Right cardiac atrium (tissue), 5 donors: Measurements from ENCODE around the gene CLDN18. TPM values are rescaled to one million over a fixed set of nuclear protein-coding genes. Genes with fewer than 3 reads are reported as not detected.

Experiments
- ATAC-seq, 2 donors: fragments of 200-7000 bp; cut with Tn5 transposase; one replicate each; pipeline versions ENCODE4 v1.8.0 to v1.9.1; 2020; ENCODE audit warnings: moderate library complexity in 2 of 2, mild to moderate bottlenecking in 1 of 2
- DNase-seq, 3 donors: peaks; one replicate each; pipeline ENCODE4 v3.0.0-alpha.2; 2020
- H3K27ac ChIP-seq: one replicate; pipeline ENCODE4 v1.5.1; 2013; ENCODE audit warnings: mild to moderate bottlenecking, low read length, control low read depth, moderate library complexity
- H3K27me3 ChIP-seq: one replicate; pipeline ENCODE4 v1.6.1; 2013; ENCODE audit not compliant: control insufficient read depth, insufficient read depth
- H3K4me1 ChIP-seq: one replicate; pipeline ENCODE4 v1.6.1; 2013; ENCODE audit warnings: low read length; ENCODE audit not compliant: control insufficient read depth, insufficient read depth
- H3K4me3 ChIP-seq: one replicate; pipeline ENCODE4 v1.5.1; 2013; ENCODE audit warnings: low read length, control low read depth
- H3K9me3 ChIP-seq: one replicate; pipeline ENCODE4 v1.6.1; 2013; ENCODE audit warnings: low read length; ENCODE audit not compliant: control insufficient read depth
- WGBS: extraction: QIAGEN DNeasy Blood & Tissue Kit; methylation state at CpG from one replicate; pipeline ENCODE4 v1.1.7; 2013; 5-methylcytosine and 5-hydroxymethylcytosine counted together
- intact Hi-C, 4 donors: fragments of 100-400 bp; cut with DNase I; formaldehyde crosslinking; loops; one replicate each; pipeline versions ENCODE4 v1.11.0 to v1.14.0; 2022 to 2023
- long read RNA-seq, 4 donors: library from polyadenylated mRNA; unstranded; transcript quantifications; one replicate each; pipeline ENCODE4 v2.0.0, GENCODE V29; 2020 to 2021
- polyA plus RNA-seq: library from polyadenylated mRNA; stranded (reverse); fragments of 200-250 nt; gene quantifications from one replicate; pipeline ENCODE4 v1.2.3, GENCODE V29; 2013
- total RNA-seq, 4 donors: library from RNA; stranded (reverse); fragmentation: NEBNext Ultra II Directional; extraction: Animal tissue kit (Norgen Biotek cat#: 25700); gene quantifications; one replicate each; pipeline ENCODE4 v1.2.1, GENCODE V29; 2021
- donor health status: healthy with polysubstance abuse.
- donor health status: DM: no; HTN: yes; CAD: no.
- donor health status: DM: no; HTN: no; CAD: no.
- donor health status: DM: no; HTN: yes; CAD: no; lungs with severe emphysema.
- donor health status: DM: yes; HTN: yes; CAD: no.

The CLDN18 gene
- total RNA-seq (1 to 10 TPM in 1 of 4 donors, under 1 TPM in 2, not detected in 1; 0.26 to 1.2 (median 0.37) TPM), polyA plus RNA-seq (0.84 TPM)
- long read RNA-seq, donor 1, result 0 reads
- long read RNA-seq, donor 2, partial matches to known transcripts, result 0 of 1 reads
- long read RNA-seq, donor 2, other reads (novel, unspliced or antisense), result 0 of 1 reads
- long read RNA-seq, donor 3, transcript CLDN18-201 (5 exons, 3,520 nt), result major isoform, 6 of 6 reads
- long read RNA-seq, donor 3, partial matches to known transcripts, result 0 of 6 reads
- long read RNA-seq, donor 3, other reads (novel, unspliced or antisense), result 0 of 6 reads
- long read RNA-seq, donor 4, result 0 reads

DNA sequence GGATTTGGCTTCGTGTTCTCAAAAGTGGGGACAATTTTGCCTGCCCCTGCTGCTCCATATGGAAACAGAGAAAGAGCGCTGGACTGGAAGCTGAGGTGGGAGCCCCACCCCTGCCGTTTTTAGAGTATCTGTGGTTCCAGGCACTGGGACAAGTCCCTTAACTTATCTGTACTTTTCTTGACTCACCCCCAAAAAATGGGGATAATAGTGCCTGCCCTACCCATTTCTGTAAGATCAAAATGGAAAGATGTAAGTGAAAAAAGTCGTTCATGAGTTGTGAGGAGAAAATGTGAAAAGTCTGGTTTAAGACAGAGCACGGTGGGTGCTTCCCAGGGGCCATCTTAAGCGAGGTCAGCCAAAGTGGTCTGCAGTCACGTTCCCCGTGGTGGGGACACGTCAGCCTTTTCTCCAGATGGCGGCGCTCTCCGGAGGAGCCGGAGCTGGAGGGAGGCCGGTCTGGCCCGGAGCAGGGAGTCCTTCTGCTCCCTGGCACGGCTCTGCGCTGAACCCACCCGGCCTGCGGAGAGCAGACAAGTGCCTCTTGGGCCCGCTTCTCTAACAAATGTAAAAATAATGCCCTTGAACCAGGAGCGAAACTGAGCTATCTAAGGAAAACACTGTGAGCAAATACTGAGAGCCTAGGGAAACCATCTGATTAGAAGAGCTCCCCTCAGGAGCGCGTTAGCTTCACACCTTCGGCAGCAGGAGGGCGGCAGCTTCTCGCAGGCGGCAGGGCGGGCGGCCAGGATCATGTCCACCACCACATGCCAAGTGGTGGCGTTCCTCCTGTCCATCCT, at the start of gene CLDN18:
TSS of gene CLDN18 (plus strand) at position 690 of the 797 bp plus-strand sequence. CDS start at position 751, 61 bp downstream.
- 65% methylated on average over 30 of the region's 30 CpGs for WGBS
- H3K27me3 ChIP-seq, result no peaks in the 10 kb centered on the region
- intact Hi-C loops, result no loop called here
- DNase-seq (peak in 2 of 3 donors; percentile 47 to 48), ATAC-seq (peak in 1 of 2 donors; percentile 32)
- no peak within 1 kb of the TSS for H3K4me3 ChIP-seq
- H3K27ac ChIP-seq, result no peak within 1 kb of the TSS
- peaks cover 2% of the 10 kb centered on the region for H3K9me3 ChIP-seq
- no peaks in the 10 kb centered on the region for H3K4me1 ChIP-seq

DNA sequence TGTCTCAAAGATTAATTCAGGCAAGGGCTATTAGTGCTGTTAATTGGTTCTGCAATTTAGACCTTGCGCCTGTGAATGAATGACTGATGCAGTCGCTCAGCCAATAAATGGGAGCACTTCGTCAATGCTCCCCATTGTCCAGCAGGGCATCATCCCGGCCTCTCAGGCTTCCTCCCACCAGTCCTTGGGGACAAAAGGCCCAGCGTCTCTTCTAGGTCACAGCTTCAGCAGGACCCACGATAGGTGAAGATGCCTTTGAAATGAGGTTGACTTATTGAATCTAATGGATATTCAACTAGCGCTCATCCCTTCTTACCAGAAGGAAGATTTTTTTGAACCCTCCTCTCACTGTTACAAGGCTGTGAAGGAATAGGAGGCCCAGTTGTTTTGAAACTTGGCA, 47.7 kb upstream of the CLDN18 start:
- Histone ChIP-seq H3K27me3 (no peaks in the 10 kb centered on the region), H3K4me1 (no peaks in the 10 kb centered on the region), H3K9me3 (no peaks in the 10 kb centered on the region), H3K27ac (no peak overlapping the region), H3K4me3 (no peak overlapping the region)
- WGBS, result 87% methylated on average over 7 of the region's 7 CpGs
- intact Hi-C loops, result no loop called here
- ATAC-seq (no peak), DNase-seq (no peak)

DNA sequence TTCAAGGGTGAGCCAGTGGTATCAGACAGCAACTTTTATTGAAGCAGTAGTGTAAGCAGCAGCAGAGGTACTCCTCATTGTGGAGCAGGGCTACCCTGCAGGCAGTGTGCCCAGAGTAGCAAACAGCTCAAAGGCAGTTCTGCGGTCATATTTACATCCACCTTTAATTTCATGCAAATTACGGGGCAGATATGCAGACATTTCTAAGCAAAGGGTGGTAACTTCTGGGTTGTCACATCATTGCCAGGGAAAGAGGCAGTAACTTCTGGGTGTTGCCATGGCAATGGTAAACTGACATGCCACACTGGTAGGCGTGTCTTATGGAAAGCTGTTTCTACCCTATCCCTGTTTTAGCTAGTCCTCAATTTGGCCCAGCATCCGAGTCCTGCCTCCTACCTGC, 46.5 kb upstream of the CLDN18 start:
- Histone ChIP-seq H3K4me1 (no peaks in the 10 kb centered on the region), H3K27me3 (no peaks in the 10 kb centered on the region), H3K4me3 (no peak overlapping the region), H3K27ac (no peak overlapping the region), H3K9me3 (no peaks in the 10 kb centered on the region)
- intact Hi-C loops, result no loop called here
- DNase-seq (no peak), ATAC-seq (no peak)
- 87% methylated on average over 4 of the region's 4 CpGs for WGBS

DNA sequence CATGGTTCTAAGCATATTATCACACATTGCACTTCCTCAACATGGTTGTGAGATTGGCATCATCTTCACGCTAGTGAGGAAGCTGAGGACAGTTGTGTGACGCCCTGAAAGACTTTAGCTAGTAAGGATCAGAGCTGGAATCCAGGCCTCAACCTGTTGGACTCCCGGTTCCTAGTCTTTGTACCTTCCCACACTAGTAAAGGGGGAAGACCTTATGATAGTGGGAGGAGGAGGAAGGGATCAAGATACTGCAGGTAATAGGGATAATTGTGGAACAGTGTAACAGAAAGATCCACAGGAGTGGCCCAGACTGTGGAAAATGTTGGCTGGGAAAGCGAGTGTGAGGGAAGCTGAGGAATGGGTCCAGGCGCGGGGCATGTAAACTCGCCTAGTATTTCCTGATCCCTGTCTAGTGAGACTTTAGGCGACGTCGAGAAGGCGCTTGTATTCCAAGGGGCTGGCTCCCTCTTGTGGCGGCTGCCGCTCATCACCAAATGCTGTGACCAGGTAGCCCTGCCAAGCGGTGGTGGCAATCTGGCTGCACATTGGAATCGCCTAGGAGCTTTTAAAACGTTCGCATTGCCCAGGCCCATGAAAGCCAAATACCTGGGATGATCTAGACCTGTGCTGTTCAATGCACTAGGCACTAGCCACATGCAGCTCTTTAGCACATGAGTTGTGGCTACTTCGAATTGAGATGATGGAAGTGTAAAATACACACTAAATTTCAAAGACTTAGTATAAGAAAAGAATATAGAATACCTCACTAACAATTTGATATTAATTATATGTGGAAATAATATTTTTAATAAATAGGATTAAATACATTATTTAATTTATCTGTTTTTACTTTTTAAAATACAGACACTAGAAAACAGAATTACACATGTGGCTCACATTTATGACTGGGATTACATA, 38.8 kb upstream of the CLDN18 start:
- DNase-seq, result peak; percentile 72 to 91 (median 89)
- H3K4me1 ChIP-seq, result no peaks in the 10 kb centered on the region
- H3K27ac ChIP-seq, result no peak overlapping the region
- intact Hi-C loops, result loop anchor here in 1 of 4 donors (10.0 kb wide), 1 partner anchor 866 kb away; no protein-coding TSS in a partner anchor
- peak; percentile 88 to 89 for ATAC-seq
- H3K27me3 ChIP-seq, result no peaks in the 10 kb centered on the region
- H3K9me3 ChIP-seq, result no peaks in the 10 kb centered on the region
- H3K4me3 ChIP-seq, result no peak overlapping the region
- 16% methylated on average over 18 of the region's 18 CpGs for WGBS

DNA sequence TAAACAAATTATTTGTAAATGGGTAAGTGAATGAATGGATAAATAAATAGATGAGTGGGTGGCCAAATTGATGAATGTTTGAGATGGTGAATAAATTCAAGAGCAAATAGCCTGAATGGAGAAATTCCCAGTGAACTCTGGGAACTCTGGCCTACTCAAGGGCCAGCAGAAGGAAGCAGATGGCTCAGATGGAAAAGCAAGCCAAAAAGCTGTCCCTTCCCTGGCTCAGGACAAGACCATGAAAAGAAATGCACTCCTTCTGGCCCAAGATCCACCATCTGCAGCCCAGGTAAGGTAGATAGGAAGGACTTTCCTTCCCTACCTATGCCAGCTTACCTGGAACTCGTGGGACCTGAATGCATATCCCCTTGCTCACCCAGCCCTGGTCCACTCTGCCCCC, 37.6 kb upstream of the CLDN18 start:
- DNase-seq (no peak), ATAC-seq (no peak)
- 74% methylated on average over 1 of the region's 1 CpG for WGBS
- Histone ChIP-seq H3K27me3 (no peaks in the 10 kb centered on the region), H3K27ac (no peak overlapping the region), H3K4me3 (no peak overlapping the region), H3K9me3 (no peaks in the 10 kb centered on the region), H3K4me1 (no peaks in the 10 kb centered on the region)
- intact Hi-C loops, result loop anchor here in 1 of 4 donors (10.0 kb wide), 1 partner anchor 868 kb away; no protein-coding TSS in a partner anchor

DNA sequence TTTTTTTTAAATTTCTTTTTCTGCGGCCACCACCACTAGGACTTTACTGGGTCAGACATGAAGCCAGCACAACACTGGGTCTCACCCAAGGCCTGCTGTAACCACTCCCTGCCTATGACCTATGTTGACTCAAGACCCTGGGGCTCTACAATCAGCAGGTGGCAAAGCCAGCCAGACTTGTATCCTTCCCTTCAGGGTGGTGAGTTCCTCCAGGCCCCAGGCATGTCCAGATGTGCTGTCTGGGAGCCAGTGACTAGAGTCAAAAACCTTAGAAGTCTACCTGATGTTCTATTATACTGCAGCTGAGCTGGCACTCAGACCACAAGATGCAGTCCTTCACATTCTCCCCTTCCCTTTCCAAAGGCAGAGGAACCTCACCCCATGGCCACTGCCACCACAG, 31.6 kb upstream of the CLDN18 start:
- Histone ChIP-seq H3K27me3 (no peaks in the 10 kb centered on the region), H3K9me3 (no peaks in the 10 kb centered on the region), H3K4me3 (no peak overlapping the region), H3K27ac (no peak overlapping the region), H3K4me1 (no peaks in the 10 kb centered on the region)
- DNase-seq (no peak), ATAC-seq (no peak)
- intact Hi-C loops, result loop anchor here in 1 of 4 donors (10.0 kb wide), 1 partner anchor 874 kb away; no protein-coding TSS in a partner anchor
- WGBS, result 93% methylated on average over 1 of the region's 1 CpG

DNA sequence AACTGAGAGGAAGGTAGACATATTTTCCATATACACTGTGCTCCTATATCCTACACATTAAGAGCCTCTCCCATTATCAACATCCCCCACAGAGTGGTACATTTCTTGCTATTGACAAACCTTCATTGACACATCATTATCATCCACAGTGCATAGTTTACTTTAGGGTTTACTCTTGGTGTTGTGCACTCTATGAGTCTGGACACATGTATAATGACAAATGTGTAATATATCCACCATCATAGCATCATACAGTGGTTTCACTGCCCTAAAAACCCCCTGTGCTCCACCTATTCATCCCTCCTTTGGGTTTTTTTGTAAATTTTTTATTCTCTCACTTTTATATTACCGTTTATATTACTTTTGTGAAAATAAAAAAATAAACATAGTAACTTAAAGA, 22.2 kb upstream of the CLDN18 start:
- Histone ChIP-seq H3K27me3 (no peaks in the 10 kb centered on the region), H3K4me1 (no peaks in the 10 kb centered on the region), H3K27ac (no peak overlapping the region), H3K9me3 (no peaks in the 10 kb centered on the region), H3K4me3 (no peak overlapping the region)
- WGBS, result 26% methylated on average over 1 of the region's 1 CpG
- intact Hi-C loops, result no loop called here
- no peak for ATAC-seq
- no peak for DNase-seq

DNA sequence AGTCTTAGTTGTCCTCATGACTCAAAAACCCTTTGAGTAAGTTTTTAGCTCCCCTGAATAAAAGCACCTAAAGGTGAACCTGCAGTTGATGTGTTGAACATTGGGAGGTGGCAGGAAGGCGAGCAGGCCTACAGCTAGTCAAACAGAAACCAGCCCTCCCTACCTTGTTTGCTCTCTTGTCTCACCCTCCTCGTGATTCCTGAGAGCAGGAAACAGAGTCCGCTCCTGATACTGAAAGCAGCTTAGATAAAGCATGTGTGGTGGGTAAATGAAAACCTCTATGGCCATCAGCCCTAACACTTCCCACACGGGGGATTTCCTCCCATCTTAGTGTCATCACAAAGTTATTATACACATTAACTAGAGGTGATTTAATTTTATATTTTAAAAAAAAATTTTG, 21.8 kb upstream of the CLDN18 start:
- WGBS, result 54% methylated on average over 4 of the region's 4 CpGs
- Histone ChIP-seq H3K27me3 (no peaks in the 10 kb centered on the region), H3K4me1 (no peaks in the 10 kb centered on the region), H3K4me3 (no peak overlapping the region), H3K27ac (no peak overlapping the region), H3K9me3 (no peaks in the 10 kb centered on the region)
- no peak for DNase-seq
- intact Hi-C loops, result no loop called here
- no peak for ATAC-seq

DNA sequence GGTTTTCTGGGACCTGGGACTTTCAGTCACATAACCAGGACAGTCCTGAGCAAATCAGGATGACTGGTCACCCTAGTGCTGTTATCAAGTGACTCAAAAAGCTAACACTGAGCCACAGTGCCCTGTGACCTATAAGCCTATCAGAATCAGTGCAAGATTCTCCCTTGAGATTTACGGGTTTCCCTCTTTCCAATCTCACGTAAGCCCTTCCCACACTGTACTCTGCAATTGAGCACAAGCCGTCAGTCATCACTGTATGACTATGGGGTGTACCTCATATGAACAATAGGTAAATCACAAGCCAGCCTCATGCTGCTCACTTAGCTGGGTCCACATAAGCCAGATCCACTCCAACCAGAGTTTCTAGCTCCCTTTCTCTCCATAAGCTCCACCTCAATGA, 21.0 kb upstream of the CLDN18 start:
- intact Hi-C loops, result no loop called here
- H3K9me3 ChIP-seq, result no peaks in the 10 kb centered on the region
- WGBS, result 57% methylated on average over 3 of the region's 3 CpGs
- DNase-seq (no peak), ATAC-seq (no peak)
- H3K27me3 ChIP-seq, result no peaks in the 10 kb centered on the region
- no peaks in the 10 kb centered on the region for H3K4me1 ChIP-seq
- no peak overlapping the region for H3K4me3 ChIP-seq
- no peak overlapping the region for H3K27ac ChIP-seq

DNA sequence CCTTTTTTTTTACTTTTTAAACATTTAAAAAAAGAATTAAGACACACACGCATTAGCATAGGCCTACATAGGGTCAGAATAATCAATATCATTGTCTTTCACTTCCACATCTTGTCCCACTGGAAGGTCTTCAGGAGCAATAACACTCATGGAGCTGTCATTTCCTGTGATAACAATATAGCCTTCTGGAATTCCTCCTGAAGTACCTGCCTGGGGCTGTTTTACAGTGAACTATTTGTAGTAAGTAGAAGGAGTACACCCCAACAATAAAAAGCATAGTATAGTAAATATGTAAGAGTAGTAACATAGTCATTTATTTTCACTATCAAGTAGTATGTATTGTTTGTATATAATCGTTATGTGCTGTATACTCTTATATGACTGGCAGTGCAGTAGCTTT, 19.5 kb upstream of the CLDN18 start:
- WGBS, result 78% methylated on average over 2 of the region's 2 CpGs
- DNase-seq, result no peak
- no peaks in the 10 kb centered on the region for H3K27me3 ChIP-seq
- intact Hi-C loops, result no loop called here
- ATAC-seq, result no peak
- H3K4me3 ChIP-seq, result no peak overlapping the region
- no peaks in the 10 kb centered on the region for H3K9me3 ChIP-seq
- no peaks in the 10 kb centered on the region for H3K4me1 ChIP-seq
- no peak overlapping the region for H3K27ac ChIP-seq
